HG02759 (cell line): ENCODE results near the gene VPS37D.
"Not testable (repeated sequence)": the region's sequence is repeated elsewhere in the genome, so short reads cannot be mapped to it uniquely, and the experiment has no call there.

Experiments
- ATAC-seq: cut with Tn5 transposase; IDR thresholded peaks from one replicate; pipeline ENCODE4 v1.9.1; 2021; ENCODE audit warnings: mild to moderate bottlenecking, moderate library complexity; ENCODE audit not compliant: unreplicated experiment

VPS37D gene

GRCh38 chr7:73646785-73647724, 20.6 kb upstream of the VPS37D start:
- ATAC-seq = no peak

DNA sequence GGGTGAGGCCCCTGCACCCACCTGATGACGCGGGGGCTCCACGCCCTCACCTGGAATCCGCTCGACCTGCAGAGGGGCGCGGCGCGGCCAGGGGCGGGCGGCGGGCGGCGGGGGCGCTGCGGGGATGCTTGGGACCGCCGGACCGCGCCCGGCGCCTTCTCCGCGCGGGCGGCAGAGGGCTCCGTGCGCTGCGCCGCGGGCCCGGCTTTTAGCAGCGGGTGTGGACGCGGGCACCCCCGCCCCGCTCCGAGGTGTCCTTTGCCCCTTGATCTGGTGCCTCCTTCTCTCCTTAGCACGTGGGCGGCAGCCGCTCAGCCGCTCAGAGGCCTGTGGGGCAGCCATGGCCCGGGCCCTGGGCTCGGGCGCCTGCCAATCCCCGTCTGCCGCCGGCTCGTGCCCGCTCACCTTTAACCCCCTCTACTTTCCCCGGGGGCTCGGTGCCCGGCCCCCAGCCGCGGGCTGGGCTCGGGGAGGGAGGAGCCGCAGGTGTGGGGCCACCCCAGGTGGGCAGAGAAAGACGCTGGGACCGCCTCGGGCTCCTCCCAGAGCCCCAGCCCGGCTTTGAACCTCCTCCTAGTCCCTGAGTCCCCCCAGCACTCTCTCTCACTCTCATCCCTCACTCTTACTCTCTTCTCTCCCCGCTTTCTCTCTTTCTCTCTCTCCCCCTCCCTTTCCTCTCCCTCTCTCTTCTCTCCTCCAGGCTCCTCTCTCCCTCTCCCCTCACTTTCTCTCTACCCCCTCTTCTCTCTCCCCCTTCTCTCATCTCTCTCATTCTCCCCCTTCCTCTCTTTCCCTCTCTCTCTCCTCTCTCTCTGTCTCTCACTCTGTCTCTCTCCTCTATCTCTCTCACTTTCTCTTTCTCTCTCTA, 19.7 kb upstream of the VPS37D start:
- no peak for ATAC-seq

- ATAC-seq = no peak
Measured at GRCh38 chr7:73648593-73649332, 18.9 kb upstream of the VPS37D start.

DNA sequence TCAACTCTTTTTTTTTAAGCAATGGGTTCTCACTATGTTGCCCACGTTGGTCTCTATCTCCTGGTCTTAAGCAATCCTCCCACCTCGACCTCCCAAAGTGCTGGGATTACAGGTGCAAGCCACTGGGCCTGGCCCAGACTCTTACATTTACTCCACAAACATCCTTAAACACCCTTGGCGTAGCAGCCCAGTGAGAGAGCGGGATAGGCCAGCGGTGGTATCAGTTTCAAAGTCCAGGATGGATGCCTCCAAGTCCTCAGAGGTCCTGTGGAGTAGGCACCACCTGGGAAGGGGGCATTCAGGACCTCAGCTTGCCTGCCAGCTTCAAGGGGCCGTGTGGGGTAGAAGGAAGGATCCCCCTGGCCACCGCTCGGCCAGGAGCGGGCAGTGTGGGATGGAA, 18.1 kb upstream of the VPS37D start:
- no peak for ATAC-seq

- no peak for ATAC-seq
Measured at GRCh38 chr7:73650524-73650923, 17.1 kb upstream of the VPS37D start.

- no peak for ATAC-seq
Measured at GRCh38 chr7:73652541-73652949, 15.1 kb upstream of the VPS37D start.

GRCh38 chr7:73655309-73655708, 12.3 kb upstream of the VPS37D start:
- not testable (repeated sequence) for ATAC-seq

GRCh38 chr7:73659983-73660382, 7.6 kb upstream of the VPS37D start:
- ATAC-seq = no peak

GRCh38 chr7:73660594-73660993, 7.0 kb upstream of the VPS37D start:
- ATAC-seq = not testable (repeated sequence)

DNA sequence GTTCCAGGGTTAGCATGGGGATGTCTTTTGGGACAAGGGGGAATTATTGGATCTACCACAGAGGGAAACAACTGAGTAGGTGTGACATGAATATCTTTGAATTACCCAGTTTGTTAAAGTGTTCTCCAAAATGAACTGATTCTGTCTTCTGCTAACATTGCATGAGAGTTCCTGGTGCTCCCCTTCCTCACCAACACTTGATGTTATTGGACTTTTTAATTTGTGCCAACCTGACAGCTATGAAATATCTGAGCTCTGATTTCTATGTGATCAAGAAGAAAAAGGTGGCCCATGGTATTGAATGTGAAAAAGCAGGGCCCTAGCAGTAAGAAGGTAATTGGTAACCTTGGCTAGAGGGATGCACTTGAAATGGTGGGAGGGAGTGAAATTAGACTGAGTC, 4.6 kb upstream of the VPS37D start:
- ATAC-seq = no peak

GRCh38 chr7:73668103-73668885, 663 bp downstream of the VPS37D start:
- peak; percentile 12 for ATAC-seq

GRCh38 chr7:73668886-73669230, 1.2 kb downstream of the VPS37D start:
- no peak for ATAC-seq

GRCh38 chr7:73669288-73669701, 1.7 kb downstream of the VPS37D start:
- no peak for ATAC-seq

GRCh38 chr7:73669858-73670385, 2.3 kb downstream of the VPS37D start:
- no peak for ATAC-seq

DNA sequence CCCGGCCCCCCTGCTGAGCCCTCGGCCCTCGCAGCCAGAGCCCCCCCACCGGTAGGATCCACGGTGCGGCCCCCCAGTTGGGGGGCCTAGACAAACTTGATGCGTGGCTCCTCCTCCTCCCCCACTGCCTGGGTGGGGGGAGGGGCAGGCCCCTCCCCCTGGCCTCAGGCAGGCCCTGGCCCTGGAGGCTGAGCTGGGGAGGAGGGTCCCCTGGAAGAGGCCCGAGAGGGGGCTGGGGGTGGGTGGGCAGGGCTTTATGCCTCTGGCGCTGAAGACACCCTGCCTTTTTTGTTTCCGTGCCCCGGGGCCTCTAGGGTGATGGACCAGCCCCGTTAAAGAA, 3.7 kb downstream of the VPS37D start:
- no peak for ATAC-seq

GRCh38 chr7:73671857-73672445, 4.3 kb downstream of the VPS37D start:
- ATAC-seq = no peak

DNA sequence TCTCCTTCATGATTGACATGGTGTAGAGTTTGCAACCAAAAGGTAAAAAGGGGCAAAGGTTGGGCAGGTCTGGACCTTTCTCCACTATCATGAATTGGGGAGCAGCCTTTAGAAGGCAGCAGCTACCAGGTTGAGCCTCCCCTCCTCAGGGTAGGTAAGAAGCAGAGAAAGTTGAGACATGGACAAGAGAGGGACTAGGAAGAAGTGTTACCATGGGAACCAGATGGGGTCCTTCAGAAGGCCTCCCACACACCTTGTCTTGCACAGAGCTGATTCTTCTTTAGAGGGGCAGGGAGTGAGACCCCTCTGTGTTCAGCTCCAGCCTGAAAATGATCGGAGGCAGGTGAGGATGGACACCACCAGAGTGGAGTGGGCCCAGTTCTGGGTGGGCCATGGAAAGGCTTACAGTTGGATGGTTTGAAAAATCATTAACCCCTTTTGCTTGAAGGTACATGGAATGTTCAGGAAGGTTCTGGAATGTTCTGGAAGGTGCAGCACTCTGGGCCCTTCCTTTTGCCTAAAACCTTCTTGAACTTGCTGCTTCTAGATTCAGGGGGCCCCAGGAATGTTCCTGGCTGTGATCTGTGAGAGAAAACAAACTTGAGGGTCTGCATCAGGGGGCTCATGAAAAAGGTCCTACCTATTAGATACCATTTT, 7.0 kb downstream of the VPS37D start:
- no peak for ATAC-seq

DNA sequence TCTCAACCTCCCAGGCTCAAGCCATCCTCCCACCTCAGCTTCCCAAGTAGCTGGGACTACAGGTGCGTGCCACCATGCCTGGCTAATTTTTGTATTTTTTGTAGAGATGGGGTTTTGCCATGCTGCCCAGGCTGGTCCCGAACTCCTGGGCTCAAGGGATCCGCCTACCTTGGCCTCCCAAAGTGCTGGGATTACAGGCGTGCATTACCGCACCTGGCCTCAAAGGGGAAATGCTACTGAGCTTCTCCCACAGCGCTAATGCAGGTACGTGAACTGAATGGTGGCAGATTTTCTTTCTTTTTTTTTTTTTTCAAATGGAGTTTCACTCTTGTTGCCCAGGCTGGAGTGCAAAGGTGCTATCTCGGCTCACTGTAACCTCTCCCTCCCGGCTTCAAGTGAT, 8.4 kb downstream of the VPS37D start:
- not testable (repeated sequence) for ATAC-seq

DNA sequence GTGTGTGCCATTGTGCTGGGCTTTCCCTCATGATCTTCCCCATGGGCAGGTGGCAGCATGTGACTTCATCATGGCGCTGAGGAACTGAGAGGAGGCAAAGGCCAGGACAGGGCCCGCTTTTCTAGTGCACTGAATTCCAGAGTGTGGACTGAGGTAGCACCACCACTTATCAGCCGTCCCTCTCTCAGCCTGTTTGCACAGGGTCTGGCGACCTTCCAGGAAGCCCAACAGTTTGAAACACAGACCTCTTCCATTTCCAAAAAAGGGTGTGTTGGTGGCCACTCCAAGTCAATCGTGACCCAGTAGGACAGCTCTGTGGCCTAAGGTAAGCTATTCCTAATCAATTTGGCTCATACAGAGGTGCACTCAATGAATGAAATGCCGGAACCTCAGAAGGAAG, 11.2 kb downstream of the VPS37D start:
- ATAC-seq = no peak
